HepG2 (cell line): Measurements from ENCODE around the gene XRCC2. TPM values are rescaled to one million over a fixed set of nuclear protein-coding genes. Genes with fewer than 3 reads are reported as not detected.

Experiments
- CBX1 ChIP-seq: IDR thresholded peaks from one replicate; pipeline ENCODE4 v1.6.1; 2016; ENCODE audit warnings: antibody characterized with exemption, low read depth
- CENPX ChIP-seq: sonication (generic); formaldehyde crosslinking; IDR thresholded peaks from 2 replicates; pipeline ENCODE4 v1.9.0; 2021; ENCODE audit warnings: mild to moderate bottlenecking, missing genetic modification reagents, moderate library complexity
- TCF7 ChIP-seq: sonication (generic); IDR thresholded peaks from 2 replicates; pipeline ENCODE4 v1.6.1; 2016; ENCODE audit warnings: antibody characterized with exemption, low read depth
- ZNF207 ChIP-seq: fragments of 450-650 bp; IDR thresholded peaks from 2 replicates; pipeline ENCODE4 v1.6.1; 2016; ENCODE audit warnings: antibody characterized with exemption, borderline replicate concordance
- ZNF256 ChIP-seq: sonication (generic); formaldehyde crosslinking; conservative IDR thresholded peaks from 2 replicates; pipeline ENCODE4 v1.4.0; 2020; ENCODE audit warnings: missing genetic modification reagents
- ZNF703 ChIP-seq: sonication (generic); formaldehyde crosslinking; IDR thresholded peaks from 2 replicates; pipeline ENCODE4 v1.5.1; 2020; ENCODE audit warnings: missing genetic modification reagents, mild to moderate bottlenecking, moderate library complexity, borderline replicate concordance
- ZNF891 ChIP-seq: sonication (generic); formaldehyde crosslinking; IDR thresholded peaks from 2 replicates; pipeline ENCODE4 v1.5.0; 2020; ENCODE audit warnings: mild to moderate bottlenecking, missing genetic modification reagents
- polyA plus RNA-seq, 8 experiments: library from polyadenylated mRNA; depleted of rRNA in 3 of 8; stranded (reverse) in 7 of 8; unstranded in 1 of 8; fragments of >200 nt; fragmentation: Illumina TruSeq in 4 of 8; extraction: Trizol in 4 of 8; gene quantifications; 2 replicates each; pipeline versions ENCODE4 v1.2.1 to v1.2.3, GENCODE V29; 2011 to 2016; ENCODE audit warnings: low read depth in 4 of 8, missing spikeins in 1 of 8, mixed read lengths in 1 of 8; ENCODE audit not compliant: insufficient read depth in 1 of 8
- total RNA-seq, 5 experiments: library from RNA; depleted of rRNA; stranded (reverse); fragments of >200 nt; fragmentation: Illumina TruSeq; extraction: Trizol; gene quantifications; 2 replicates each; pipeline ENCODE4 v1.2.3, GENCODE V29; 2016; ENCODE audit warnings: low read depth in 1 of 5
- TF ChIP-seq, protein P1 (sequence below): sonication (generic); formaldehyde crosslinking; IDR thresholded peaks from 2 replicates; pipeline ENCODE4 v1.5.1; 2020; ENCODE audit warnings: mild to moderate bottlenecking, missing genetic modification reagents
- TF ChIP-seq, protein P2 (sequence below): IDR thresholded peaks from 2 replicates; pipeline ENCODE4 v1.6.1; 2016; ENCODE audit warnings: missing genetic modification reagents, missing compliant biosample characterization
- TF ChIP-seq, protein P3 (sequence below), 2 experiments: fragments of 450-650 bp in 1 of 2; sonication (generic) in 1 of 2; formaldehyde crosslinking; IDR thresholded peaks; 2 replicates each; pipeline versions ENCODE4 v1.5.0 to v1.8.0; 2020 to 2022; ENCODE audit warnings: mild to moderate bottlenecking in 1 of 2, missing genetic modification reagents in 1 of 2
- TF ChIP-seq, protein P4 (sequence below): IDR thresholded peaks from 2 replicates; pipeline ENCODE4 v1.6.1; 2016; ENCODE audit warnings: missing biosample characterization, missing genetic modification reagents, low read depth

Gene XRCC2
- total and polyA plus RNA-seq, 2 of the 13 experiments (the other 11 are each of a cell fraction or from before 2014, with no cell fraction given), result 3.8 to 14.5 TPM

DNA sequence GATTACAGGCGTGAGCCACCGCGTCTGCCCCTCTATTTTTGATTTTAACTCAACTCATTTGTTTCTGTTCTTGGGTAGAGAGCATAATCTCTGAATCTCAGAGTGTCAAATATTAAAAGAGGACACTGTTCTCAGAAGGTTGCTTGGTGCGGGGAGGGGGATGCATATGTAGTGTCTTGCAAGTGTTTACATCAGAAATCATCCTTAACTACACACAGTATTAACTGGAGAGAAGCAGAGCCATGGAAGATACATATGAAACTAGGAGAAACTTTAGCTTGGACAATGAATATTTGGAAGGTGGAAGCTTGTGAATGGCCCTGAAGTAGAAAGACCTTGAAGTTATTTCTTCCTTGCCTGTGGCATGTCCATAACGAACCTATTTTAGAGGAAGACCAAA is 57.5 kb downstream of the XRCC2 start (continued):
- TF ChIP-seq, protein P1, sequence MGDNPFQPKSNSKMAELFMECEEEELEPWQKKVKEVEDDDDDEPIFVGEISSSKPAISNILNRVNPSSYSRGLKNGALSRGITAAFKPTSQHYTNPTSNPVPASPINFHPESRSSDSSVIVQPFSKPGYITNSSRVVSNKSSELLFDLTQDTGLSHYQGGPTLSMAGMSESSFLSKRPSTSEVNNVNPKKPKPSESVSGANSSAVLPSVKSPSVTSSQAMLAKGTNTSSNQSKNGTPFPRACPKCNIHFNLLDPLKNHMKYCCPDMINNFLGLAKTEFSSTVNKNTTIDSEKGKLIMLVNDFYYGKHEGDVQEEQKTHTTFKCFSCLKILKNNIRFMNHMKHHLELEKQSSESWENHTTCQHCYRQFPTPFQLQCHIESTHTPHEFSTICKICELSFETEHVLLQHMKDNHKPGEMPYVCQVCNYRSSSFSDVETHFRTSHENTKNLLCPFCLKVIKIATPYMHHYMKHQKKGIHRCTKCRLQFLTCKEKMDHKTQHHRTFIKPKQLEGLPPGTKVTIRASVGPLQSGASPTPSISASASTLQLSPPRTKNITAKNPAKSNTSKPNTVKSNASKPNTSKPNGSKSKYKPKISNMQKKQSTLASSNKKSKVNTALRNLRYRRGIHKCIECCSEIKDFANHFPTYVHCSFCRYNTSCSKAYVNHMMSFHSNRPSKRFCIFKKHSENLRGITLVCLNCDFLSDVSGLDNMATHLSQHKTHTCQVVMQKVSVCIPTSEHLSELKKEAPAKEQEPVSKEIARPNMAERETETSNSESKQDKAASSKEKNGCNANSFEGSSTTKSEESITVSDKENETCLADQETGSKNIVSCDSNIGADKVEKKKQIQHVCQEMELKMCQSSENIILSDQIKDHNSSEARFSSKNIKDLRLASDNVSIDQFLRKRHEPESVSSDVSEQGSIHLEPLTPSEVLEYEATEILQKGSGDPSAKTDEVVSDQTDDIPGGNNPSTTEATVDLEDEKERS, result no peak
- TF ChIP-seq TCF7 (no peak), ZNF891 (CRISPR knock-in tag) (no peak), CBX1 (no peak), ZNF256 (CRISPR knock-in tag) (no peak), CENPX (CRISPR knock-in tag) (no peak), ZNF207 (no peak), ZNF703 (CRISPR knock-in tag) (no peak)
- TF ChIP-seq, protein P2, sequence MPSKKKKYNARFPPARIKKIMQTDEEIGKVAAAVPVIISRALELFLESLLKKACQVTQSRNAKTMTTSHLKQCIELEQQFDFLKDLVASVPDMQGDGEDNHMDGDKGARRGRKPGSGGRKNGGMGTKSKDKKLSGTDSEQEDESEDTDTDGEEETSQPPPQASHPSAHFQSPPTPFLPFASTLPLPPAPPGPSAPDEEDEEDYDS (CRISPR knock-in tag), result no peak
- TF ChIP-seq, protein P3, sequence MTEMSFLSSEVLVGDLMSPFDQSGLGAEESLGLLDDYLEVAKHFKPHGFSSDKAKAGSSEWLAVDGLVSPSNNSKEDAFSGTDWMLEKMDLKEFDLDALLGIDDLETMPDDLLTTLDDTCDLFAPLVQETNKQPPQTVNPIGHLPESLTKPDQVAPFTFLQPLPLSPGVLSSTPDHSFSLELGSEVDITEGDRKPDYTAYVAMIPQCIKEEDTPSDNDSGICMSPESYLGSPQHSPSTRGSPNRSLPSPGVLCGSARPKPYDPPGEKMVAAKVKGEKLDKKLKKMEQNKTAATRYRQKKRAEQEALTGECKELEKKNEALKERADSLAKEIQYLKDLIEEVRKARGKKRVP (CRISPR knock-in tag; IDR thresholded peaks at IDR 0.05), result no peak
- TF ChIP-seq, protein P4, sequence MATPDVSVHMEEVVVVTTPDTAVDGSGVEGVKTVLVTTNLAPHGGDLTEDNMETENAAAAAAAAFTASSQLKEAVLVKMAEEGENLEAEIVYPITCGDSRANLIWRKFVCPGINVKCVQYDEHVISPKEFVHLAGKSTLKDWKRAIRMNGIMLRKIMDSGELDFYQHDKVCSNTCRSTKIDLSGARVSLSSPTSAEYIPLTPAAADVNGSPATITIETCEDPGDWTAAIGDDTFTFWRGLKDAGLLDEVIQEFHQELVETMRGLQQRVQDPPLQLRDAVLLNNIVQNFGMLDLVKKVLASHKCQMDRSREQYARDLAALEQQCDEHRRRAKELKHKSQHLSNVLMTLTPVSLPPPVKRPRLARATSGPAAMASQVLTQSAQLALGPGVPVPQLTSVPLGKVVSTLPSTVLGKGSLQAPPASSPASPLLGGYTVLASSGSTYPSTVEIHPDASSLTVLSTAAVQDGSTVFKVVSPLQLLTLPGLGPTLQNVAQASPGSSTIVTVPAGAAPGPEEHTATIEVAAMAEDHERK (CRISPR knock-in tag), result no peak
